GM19023 (cell line): ENCODE data around the gene DUSP22.
"Not testable (repeated sequence)": the region's sequence is repeated elsewhere in the genome, so short reads cannot be mapped to it uniquely, and the experiment has no call there.

Experiments
- ATAC-seq: cut with Tn5 transposase; IDR thresholded peaks from one replicate; pipeline ENCODE4 v1.9.1; 2021; ENCODE audit warnings: mild to moderate bottlenecking, moderate library complexity; ENCODE audit not compliant: unreplicated experiment

Gene DUSP22

DNA sequence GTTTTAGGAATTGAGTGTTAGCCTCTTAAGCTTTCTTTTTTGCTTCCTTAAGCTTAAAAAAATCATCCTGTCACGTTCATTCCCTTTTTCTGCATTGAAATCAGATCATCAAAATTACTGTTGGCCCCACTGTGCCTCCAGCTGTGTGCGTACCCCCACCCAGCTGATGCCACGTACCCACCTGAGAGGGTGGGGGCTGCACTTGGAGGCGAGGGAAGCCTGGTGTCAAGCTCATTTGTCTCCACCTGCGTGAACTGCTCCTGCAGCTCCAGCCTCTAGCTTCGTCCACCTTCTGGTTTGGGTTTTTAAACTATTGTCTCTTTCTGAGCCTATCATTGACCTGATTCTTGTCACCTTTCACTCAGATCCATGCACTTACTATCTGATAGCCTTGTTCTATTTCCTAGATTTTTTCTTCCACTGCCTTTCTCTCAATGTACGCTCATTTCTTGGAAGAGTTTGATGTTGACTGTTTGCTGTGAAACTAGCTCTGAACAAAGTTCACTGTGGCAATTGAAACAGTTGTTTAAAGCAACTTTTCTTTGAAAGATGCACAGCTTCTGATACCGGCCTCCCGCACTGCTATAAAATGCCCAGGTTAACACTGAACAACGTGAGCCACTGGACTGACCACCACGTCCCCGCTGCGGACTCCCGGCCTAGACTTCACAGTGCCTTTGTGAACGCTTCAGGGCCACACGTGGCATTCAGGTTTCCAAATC is 69.3 kb downstream of the DUSP22 start:
- no peak for ATAC-seq

DNA sequence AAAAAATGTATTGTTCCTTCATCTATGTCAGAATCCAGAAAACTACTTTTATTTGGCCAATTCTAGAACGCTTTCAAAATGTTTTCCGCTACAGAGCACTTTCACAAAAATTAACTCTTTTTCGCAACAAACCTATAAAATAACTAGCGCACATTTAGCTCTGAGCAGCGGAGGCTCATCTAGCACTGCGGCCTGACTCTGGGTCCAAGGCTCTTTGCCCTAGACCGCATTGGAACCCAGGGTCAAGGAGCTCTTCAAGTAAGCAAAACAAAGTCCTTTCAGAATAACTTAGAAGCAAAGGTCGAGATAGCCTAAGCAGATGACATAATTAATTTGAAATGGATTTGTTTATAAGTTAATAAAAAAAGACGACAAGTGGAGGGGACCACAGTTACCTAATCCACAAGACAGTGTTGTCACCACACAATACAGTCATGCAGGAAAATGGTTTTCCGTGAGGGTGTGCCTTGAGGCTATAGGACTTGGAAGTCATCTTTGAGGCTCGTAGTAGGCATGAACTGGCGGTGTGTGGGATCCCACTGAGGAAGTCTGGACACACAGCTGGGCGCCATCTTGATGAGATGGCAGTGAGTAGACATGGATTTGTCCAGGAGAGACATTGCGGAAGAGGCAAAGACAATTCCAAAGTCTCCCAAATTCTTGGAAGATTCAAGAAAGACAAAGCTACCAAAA is 70.1 kb downstream of the DUSP22 start:
- no peak for ATAC-seq

DNA sequence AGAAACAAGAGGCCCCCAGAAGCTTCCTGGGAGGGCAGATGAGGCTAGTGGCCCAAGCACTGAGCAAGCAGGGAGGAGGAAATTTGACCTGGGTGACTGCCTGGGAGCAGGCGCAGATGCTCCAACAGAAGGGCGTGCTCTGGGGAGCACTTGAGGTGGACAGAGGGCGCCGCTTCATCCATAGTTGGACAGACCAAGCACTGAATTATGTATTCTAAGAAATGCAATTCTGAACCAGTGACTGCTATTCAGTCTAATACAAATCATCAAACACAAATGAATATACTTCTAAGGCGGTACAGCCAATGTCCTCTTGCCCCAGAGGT is 70.6 kb downstream of the DUSP22 start:
- no peak for ATAC-seq

DNA sequence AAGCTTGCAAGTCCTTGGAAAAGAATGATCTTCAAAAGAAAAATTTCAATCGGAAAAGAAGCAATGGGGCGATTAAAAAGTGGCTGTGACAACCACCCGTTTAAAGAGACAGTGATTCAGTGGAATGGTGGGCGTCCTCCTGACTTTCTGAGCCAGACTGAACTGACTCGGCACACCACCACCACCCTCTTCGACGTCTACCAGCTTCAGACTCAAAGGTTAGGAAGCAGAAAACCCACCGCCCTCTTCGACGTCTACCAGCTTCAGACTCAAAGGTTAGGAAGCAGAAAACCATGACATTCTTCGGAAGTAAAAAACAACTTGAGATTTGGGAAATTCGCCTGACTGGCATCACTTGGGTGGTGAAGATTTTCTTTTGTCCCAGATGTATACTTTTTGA is 71.0 kb downstream of the DUSP22 start:
- no peak for ATAC-seq

DNA sequence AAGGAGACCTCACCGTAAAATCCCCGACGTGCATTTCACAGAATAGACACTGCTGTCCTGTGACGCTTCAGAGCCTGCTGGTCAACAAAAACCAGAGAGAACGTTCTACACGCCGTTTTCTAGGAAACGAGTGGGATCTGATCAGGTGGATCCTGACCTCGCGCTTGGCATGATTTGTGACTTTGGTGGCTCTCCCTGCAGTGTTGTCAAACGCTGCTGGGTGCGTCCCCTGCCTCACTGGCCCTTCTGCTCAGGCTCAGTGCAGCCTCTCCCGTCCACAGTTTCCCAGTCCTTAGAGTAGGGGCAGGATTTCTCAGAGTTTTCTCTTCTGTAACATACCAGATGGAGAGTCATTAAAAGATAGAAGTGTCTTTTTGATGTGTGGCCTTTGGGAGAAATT is 71.6 kb downstream of the DUSP22 start:
- no peak for ATAC-seq

DNA sequence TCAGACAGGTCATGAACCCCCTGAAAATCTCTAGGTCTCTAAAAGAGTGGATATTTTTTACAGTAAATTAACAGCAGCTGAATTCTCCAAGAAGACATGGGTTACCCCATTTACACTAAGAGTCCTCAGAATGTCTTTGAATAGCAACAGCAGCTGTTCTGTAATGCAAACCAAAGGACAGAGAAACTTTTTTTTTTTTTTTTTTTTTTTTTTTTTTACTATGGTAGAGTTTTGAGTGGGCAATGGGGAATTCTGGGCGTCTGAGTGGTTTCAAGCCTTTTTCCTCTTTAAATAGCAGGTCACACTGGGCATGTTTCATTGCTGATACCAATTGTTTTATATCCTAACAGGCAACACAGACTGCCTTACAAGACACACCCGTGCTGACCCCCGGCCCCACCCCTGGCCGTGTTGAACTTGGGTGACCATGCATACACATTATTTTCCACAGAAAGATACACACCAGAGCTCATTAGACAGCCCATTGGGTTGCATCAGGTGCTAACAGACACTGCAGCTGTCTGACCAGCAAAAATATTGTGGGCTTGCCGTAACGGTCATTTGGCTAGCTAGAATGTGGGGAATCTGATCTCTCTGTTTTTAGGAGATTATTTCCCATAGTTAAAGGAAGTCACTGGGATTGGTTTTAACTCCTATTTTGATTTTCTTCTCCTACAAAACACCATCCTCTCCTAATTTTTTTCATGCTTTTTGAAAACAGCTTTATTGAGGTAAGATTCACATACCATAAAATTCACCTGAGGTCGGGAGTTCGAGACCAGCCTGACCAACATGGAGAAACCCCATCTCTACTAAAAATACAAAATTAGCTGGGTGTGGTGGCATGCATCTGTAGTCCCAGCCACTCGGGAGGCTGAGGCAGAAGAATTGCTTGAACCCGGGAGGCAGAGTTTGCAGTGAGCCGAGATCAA is 72.6 kb downstream of the DUSP22 start:
- no peak for ATAC-seq

DNA sequence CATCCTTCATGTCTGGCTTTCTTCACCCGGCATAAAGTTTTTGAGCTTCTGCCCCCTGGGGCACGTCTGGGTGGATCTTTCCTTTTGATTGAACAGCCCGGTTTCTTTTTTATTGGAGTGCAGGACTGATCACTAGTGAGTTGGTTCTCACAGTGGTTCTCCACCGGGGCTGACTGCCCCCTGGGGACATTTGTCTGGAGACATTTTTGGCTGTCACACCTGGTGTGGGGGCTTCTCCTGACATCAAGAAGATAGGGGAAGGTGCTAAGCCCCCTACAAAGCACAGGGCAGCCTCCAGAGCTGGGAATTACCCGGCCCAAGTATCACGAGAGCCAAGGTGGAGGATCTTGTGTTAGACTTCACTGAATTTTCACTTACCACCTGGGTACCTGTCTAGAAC is 73.5 kb downstream of the DUSP22 start:
- ATAC-seq: no peak

DNA sequence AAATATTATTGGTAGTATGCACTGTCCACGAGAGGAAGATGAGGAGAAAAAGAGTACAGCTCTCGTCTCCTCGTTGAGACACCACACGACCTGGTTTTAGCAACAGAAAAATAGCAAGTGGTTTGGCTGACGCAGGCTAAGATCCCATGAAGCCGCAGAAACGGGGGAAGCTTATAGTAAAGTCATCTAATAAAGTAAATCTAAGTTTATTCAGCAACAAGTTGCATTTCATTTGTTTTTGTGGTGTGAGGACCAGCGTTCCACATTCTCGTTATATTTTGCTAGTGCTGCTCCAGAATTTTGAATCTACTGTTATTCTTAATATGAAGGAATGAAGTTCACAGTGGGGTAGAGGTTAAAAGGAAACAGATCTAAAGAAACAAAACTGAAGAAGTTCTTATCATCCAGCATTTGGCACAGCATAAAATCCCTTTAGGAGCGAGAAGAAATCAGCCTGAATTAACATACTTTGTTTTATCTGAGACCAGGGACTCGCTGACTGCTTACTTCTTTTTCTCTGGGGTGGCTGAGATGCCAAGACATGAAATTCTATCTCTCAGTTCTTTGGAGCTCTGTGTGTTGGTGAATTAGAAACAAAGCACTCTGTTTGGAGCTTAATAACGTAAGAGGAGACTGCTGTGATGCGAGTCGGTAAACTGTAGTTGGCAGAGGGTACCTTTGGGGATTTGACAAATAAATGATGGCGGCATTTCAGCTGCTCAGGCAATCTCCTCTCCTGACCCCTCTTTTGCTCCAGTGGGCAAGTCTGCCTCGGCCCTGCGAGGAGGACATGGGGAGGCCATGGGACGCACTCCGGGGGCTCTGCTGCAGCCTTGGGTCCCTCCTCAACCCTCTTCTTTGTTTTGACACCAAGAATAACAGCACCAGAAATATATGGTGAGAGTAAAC is 74.4 kb downstream of the DUSP22 start:
- ATAC-seq: no peak

DNA sequence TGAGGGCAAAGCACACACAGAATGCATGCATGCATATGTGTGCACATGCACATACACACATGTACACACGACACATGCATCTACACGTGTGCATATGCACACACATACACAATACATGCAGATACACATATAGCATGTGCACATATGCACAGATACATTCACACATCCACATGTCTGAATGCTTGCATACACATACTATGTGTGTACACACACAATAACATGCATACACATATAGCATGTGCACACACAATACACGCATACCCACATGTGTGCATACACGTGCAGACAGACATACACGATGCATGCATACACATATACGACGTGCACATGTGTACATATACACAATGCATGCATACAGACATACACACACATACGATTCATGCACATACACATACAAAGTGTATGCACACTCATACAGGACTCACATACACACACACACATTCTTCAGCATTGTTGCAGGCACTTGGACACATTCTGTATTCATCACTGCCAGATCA is 75.1 kb downstream of the DUSP22 start:
- ATAC-seq: no peak

DNA sequence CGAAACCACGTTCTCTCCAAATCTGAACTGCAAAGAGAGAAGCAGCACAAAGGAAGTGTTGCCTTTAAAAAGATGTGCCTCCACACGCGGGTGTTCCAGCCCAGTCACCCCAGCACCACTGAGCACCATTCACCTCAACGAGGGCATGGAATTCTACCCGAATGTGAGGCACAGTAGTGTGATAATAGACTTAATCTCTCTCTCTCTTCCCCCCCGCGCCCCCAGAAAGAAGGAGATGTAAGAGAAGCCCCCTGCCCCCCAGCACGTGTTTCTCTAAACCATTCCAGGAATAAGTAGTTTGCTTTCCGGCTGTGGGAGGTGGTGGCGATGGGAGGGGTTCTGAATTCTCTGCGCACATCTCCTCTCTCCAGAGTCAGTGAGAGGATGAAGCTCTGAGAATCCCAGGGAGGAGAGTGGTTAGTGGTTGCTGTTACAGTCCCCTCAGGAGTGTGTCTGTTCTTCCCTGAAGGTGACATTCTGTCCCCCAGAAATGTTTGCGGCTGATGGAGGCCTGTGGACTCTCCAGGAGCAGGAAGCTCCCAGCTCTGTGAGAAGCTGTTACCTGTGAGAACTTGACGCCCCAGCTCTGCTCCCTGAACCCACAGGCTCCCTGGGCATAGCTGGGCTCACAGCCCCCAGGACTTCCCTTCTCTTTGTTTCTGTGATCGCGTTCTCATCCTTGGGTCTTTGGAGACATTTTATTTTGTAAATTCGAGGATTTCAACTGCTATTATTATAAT is 75.8 kb downstream of the DUSP22 start:
- ATAC-seq: no peak

DNA sequence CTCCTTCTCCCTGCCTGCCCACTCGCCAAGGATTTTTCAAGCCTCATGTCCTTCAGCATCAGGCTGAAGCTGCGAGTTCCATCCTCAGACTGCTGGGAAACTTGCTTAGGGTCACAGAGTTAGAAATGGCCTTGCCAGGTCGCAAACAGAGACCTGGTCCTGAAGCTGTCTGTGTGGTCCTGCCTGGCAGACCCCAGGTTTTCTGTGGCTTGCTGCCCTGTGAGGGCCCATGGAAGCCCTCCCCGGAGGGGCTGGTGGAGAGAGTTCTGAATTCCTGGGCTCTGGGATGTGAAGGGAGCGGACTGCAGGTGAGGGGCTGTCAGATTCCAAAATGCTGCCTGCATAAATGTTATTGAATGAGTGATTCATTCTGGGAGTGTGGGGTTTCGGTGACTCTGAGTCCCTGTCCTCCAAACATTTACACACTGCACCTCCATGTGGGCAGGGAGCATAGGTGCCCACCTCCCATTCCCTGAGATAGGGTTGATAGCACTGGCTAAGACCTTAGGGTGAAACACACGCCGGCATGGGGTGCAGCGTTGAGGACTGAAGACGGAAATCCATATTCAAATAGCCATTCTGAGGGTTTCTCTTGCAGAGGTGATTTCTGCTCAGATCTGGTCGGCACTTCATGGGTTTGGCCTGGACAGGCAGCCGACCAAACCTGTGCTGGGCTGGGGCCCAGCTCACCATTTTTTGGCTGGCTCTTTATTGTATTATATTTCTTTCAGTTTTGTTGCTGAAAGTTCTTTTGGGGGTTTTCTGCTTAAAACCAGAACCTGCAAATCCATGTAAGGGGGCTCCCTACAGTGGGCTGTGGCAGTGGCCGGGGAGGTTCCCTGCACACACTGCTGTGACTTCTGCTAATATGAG is 77.5 kb downstream of the DUSP22 start:
- no peak for ATAC-seq

DNA sequence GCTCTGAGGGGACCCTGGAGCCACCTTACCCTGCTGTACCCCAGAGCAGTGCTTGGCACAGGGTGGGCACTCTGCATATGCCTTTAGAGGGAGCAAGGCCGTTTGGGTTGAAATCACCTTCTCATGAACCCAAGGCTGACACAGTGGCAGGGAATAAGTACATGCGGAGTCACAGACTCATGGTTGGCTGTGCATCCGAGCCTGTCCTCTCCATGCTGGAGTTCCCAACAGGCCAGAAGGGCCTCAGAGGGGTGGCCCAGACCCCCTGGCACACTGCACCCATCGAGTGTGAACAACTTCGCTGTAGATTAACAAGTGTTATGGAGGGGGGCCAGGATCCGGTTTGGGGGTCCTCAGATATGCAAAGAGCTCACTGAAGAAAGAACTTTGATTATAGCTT is 78.3 kb downstream of the DUSP22 start:
- no peak for ATAC-seq

DNA sequence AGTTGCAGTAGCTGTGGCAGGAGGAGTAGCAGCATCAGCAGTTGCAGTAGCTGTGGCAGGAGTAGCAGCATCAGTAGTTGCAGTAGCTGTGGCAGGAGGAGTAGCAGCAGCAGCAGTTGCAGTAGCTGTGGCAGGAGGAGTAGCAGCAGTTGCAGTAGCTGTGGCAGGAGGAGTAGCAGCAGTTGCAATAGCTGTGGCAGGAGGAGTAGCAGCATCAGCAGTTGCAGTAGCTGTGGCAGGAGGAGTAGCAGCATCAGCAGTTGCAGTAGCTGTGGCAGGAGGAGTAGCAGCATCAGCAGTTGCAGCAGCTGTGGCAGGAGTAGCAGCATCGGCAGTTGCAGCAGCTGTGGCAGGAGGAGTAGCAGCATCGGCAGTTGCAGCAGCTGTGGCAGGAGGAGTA is 79.6 kb downstream of the DUSP22 start:
- not testable (repeated sequence) for ATAC-seq

DNA sequence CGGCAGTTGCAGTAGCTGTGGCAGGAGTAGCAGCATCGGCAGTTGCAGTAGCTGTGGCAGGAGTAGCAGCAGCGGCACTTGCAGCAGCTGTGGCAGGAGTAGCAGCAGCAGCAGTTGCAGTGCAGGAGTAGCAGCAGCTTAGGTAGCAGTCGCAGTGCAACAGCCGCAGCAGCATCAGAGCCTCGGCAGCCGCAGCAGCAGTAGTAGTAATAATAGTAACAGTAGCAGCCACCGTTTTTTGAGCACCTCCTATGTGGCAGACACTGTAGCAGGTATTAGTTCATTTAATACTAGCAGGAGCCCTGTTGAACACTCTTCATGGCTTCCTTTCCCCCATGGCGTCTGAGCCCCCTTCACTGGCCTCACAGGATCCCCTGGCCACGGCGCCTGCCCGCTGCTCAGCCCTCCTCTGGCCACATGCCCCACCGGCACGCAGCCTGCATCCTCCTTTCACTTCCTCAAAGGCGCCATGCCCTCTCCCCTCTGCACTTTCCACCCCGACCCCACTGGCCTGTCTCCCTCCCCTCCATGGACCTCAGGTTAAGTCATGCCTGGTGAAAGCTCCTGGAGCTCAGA is 80.1 kb downstream of the DUSP22 start:
- ATAC-seq: no peak

DNA sequence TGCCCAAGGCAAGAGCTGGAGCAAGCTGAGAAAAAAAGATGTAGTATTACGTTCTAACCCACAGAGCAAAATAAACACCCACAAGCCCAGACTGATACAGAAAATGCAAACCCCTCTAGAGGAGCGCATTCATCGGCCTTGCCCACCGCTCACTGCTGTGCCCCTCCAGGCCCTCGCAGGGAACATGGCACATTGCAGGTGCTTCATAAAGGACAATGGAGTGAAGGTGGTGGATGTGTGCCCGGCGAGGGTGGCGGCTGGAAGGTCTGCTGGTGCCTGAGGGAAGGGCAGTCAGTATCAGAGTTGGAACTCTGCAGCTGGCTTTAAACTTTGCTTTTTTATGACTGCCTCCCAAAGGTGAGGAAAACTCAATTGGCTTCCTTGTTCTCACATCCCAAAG is 80.7 kb downstream of the DUSP22 start:
- ATAC-seq: no peak

DNA sequence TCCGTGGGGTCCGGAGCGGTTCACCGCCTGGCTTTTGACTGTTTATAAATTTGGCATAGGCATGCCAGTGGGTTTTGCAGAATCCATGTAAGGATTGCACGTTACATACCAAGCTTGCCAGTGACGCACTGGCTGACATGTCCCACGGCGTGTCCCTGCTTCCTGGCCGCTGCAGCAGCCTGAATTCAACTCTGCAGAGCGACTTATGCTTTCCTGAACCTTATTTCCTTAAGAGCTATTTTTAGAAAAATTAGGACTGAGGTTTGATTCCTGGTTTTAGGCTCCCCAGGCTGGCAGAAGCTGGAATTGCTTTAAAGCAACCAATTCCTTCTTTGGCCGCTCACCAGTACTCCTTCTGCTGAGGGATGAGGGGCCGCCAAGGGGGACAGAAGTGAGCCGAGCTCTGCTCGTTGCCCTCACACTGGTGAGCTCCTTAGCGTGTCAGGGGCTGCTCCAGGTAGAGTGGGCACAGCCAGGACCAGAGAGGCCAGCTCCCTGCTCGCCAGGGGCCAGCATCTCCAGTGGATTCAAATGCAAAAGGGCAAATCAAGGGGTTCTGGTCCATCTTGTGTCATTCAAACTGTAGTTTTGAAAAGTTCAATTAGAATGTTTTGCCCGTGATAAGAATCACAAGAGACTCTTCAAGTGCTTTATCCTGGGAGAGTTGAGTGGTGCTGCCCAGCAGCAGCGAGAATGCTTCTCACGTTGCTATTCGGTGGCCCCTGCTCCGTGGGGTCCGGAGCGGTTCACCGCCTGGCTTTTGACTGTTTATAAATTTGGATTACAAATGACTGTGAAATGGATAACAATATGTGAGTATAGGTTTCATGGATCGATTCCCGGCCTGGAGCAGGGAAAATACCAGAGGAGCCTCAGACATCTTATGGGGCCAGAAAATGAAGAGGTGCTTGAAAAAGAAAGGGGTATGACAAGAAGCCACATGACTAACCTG is 81.8 kb downstream of the DUSP22 start:
- no peak for ATAC-seq

DNA sequence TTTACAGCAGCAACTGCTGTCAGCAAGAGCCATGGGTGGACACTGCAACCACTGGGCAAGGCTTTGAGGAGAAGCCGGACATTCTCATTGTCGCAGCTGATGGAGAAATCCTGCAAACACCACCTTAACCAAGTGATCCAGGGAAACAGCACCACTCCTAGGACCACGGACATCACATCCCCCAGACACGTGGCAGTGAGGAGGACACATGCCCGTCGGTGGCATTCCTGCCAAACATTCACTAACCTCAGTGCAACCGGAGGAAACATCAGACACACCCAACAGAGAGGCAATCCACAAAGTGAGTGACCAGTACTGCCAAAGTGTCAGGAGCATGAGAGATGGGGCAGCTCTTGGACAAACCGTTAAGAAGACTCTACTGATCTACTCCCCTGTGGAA is 82.7 kb downstream of the DUSP22 start:
- no peak for ATAC-seq
